ENCODE measurements around the gene HHAT.

DNA sequence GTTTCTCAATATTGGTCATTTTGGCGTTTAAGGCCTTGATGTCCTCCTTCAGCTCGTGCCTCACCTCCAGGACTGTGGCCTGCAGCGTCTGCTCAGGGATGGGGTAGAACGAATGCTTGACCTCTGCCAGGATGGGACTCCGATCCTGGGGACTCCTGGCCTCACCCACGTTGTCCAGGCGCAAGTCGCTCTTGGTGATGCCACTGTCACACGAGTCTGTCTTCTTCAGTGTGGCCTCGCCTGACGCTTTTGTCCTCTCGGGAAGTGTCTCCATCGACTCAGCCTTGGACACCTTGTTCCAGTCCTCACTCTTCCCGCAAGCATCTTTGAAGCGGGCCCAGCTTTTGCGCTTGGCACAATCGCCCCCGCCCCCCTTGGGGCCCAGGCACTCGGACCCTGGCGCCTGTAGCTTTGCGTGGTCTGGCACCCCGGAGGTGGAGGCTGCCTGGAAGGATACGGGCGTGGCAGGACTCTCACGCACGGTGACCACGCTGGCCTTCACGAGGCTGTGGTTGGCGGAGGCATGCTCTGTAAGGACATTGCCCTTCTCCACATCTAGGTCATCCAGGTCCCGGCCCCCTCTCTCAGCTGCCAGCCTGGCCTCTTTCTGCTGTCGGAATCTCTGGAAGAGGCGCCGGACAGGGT, 354.8 kb downstream of the HHAT start:
- TF ChIP-seq, protein P1, sequence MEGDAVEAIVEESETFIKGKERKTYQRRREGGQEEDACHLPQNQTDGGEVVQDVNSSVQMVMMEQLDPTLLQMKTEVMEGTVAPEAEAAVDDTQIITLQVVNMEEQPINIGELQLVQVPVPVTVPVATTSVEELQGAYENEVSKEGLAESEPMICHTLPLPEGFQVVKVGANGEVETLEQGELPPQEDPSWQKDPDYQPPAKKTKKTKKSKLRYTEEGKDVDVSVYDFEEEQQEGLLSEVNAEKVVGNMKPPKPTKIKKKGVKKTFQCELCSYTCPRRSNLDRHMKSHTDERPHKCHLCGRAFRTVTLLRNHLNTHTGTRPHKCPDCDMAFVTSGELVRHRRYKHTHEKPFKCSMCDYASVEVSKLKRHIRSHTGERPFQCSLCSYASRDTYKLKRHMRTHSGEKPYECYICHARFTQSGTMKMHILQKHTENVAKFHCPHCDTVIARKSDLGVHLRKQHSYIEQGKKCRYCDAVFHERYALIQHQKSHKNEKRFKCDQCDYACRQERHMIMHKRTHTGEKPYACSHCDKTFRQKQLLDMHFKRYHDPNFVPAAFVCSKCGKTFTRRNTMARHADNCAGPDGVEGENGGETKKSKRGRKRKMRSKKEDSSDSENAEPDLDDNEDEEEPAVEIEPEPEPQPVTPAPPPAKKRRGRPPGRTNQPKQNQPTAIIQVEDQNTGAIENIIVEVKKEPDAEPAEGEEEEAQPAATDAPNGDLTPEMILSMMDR (IDR thresholded peaks at IDR 0.05; ENCODE audit: low read length), result no peak
- TF ChIP-seq EZH2phosphoT487 (IDR thresholded peaks at IDR 0.05; ENCODE audit: low read length), result no peak

Data from MM.1S (cell line).